HCT116 (cell line): ENCODE data around the gene TLCD3B. TPM values are rescaled to one million over a fixed set of nuclear protein-coding genes. Genes with fewer than 3 reads are reported as not detected.

ENCODE experiments used
- ATAC-seq: fragments of 200-7000 bp; cut with Tn5 transposase; 2 replicates; pipeline ENCODE4 v1.9.1; 2020; ENCODE audit warnings: mild to moderate bottlenecking, moderate library complexity
- BruUV-seq: library from RNA; stranded (reverse); fragments of 400-500 nt; replicated peaks from 2 replicates; lab custom pipeline; 2021; lab: Mats Ljungman, UMichigan
- CTCF ChIA-PET: fragments of 300-600 bp; sonication (Branson Sonifier 250); formaldehyde crosslinking; loops from one replicate; lab custom pipeline; 2021; ENCODE audit warnings: antibody characterized with exemption; lab: Charles Lee
- POLR2A ChIA-PET: fragments of 300-600, 350-600 bp; sonication (Branson Sonifier 250); formaldehyde crosslinking; loops from one replicate; lab custom pipeline; 2021; ENCODE audit warnings: antibody characterized with exemption; lab: Charles Lee
- RAD21 ChIA-PET, 2 experiments: fragments of 300-600 bp; sonication (Branson Sonifier 250); formaldehyde crosslinking; loops; one replicate each; lab custom pipeline; 2023; ENCODE audit warnings: low total read pairs in 2 of 2; ENCODE audit not compliant: uncharacterized antibody in 2 of 2, unreplicated experiment in 2 of 2, low non-redundant PET in 1 of 2; lab: Charles Lee
- DNase-seq: peaks from one replicate; pipeline ENCODE4 v3.0.0-alpha.2; 2010; ENCODE audit warnings: low read depth, low spot score
- H2AFZ ChIP-seq: fragments of 200-600 bp; shearing (Covaris generic), sonication (generic); 2 replicates; pipeline ENCODE4 v1.6.1; 2017; ENCODE audit warnings: low read depth, mixed run types, mixed read lengths, antibody characterized with exemption, low read length; ENCODE audit not compliant: poor library complexity, severe bottlenecking
- H3K27ac ChIP-seq: 2 replicates; pipeline ENCODE4 v1.5.1; 2012; ENCODE audit warnings: low read depth, low read length
- H3K27me3 ChIP-seq: fragments of 200-600 bp; sonication (generic); 2 replicates; pipeline ENCODE4 v1.6.1; 2016; ENCODE audit warnings: mixed run types, low read length, mixed read lengths; ENCODE audit not compliant: insufficient read depth
- H3K36me3 ChIP-seq, 2 experiments: fragments of 200-500 bp in 1 of 2; fragments of 200-600 bp in 1 of 2; sonication (Bioruptor generic) in 1 of 2; sonication (generic) in 1 of 2; 2 replicates each; pipeline versions ENCODE4 v1.5.1 to v1.6.1; 2014 to 2016; ENCODE audit warnings: low read length in 2 of 2, inconsistent platforms in 1 of 2, mixed read lengths in 1 of 2, mixed run types in 1 of 2; ENCODE audit not compliant: insufficient read depth in 2 of 2, control insufficient read depth in 1 of 2
- H3K4me1 ChIP-seq, 2 experiments: fragments of 200-600 bp in 1 of 2; sonication (generic) in 1 of 2; 2 replicates each; pipeline versions ENCODE4 v1.5.1 to v1.6.1; 2012 to 2017; ENCODE audit warnings: low read length in 2 of 2, inconsistent platforms in 1 of 2, mild to moderate bottlenecking in 1 of 2, mixed read lengths in 1 of 2, mixed run types in 1 of 2, moderate library complexity in 1 of 2; ENCODE audit not compliant: insufficient read depth in 2 of 2, control insufficient read depth in 1 of 2
- H3K4me2 ChIP-seq: fragments of 200-600 bp; sonication (generic); 2 replicates; pipeline ENCODE4 v1.6.1; 2017; ENCODE audit warnings: mixed run types, low read length, mixed read lengths
- H3K4me3 ChIP-seq, 2 experiments: fragments of 200-600 bp in 1 of 2; sonication (generic) in 1 of 2; replicated peaks in 1 of 2; 2 replicates each; pipeline ENCODE4 v1.5.1; 2011 to 2016; ENCODE audit warnings: low read length in 2 of 2, control low read depth in 1 of 2, low read depth in 1 of 2, mild to moderate bottlenecking in 1 of 2, mixed read lengths in 1 of 2, mixed run types in 1 of 2
- H3K79me2 ChIP-seq: fragments of 200-600 bp; sonication (generic); 2 replicates; pipeline ENCODE4 v1.6.1; 2017; ENCODE audit warnings: mild to moderate bottlenecking, mixed run types, low read length, moderate library complexity, mixed read lengths; ENCODE audit not compliant: insufficient read depth
- H3K9ac ChIP-seq: fragments of 200-600 bp; sonication (generic); 2 replicates; pipeline ENCODE4 v1.6.1; 2016; ENCODE audit warnings: low read length, mixed read lengths
- H3K9me2 ChIP-seq: fragments of 200-600 bp; sonication (generic), shearing (Covaris generic); 2 replicates; pipeline ENCODE4 v1.6.1; 2017; ENCODE audit warnings: mixed run types, mild to moderate bottlenecking, moderate library complexity; ENCODE audit not compliant: insufficient read depth
- H3K9me3 ChIP-seq, 2 experiments: fragments of 200-500 bp in 1 of 2; fragments of 200-600 bp in 1 of 2; sonication (Bioruptor generic) in 1 of 2; sonication (generic) in 1 of 2; 2 replicates each; pipeline ENCODE4 v1.6.1; 2014 to 2017; ENCODE audit warnings: low read length in 2 of 2, mixed read lengths in 2 of 2, inconsistent platforms in 1 of 2, low read depth in 1 of 2, mild to moderate bottlenecking in 1 of 2, mixed run types in 1 of 2, moderate library complexity in 1 of 2; ENCODE audit not compliant: control insufficient read depth in 1 of 2, insufficient read depth in 1 of 2
- H4K20me1 ChIP-seq: fragments of 200-600 bp; sonication (generic), shearing (Covaris generic); 2 replicates; pipeline ENCODE4 v1.6.1; 2017; ENCODE audit warnings: mixed run types, mild to moderate bottlenecking, moderate library complexity; ENCODE audit not compliant: insufficient read depth
- CTCF ChIP-seq, 3 experiments: fragments of 200-600 bp in 1 of 3; sonication (generic) in 1 of 3; IDR thresholded peaks in 2 of 3; conservative IDR thresholded peaks in 1 of 3; 2 replicates each; pipeline ENCODE4 v1.5.1; 2012 to 2017; ENCODE audit warnings: low read depth in 2 of 3, low read length in 2 of 3, antibody characterized with exemption in 1 of 3, borderline replicate concordance in 1 of 3, control low read depth in 1 of 3, mild to moderate bottlenecking in 1 of 3, mixed read lengths in 1 of 3, mixed run types in 1 of 3, moderate library complexity in 1 of 3; ENCODE audit not compliant: insufficient read depth in 1 of 3
- EZH2phosphoT487 ChIP-seq: fragments of 200-600 bp; IDR thresholded peaks from 2 replicates; pipeline ENCODE4 v1.6.1; 2018; ENCODE audit warnings: antibody characterized with exemption, borderline replicate concordance
- JUND ChIP-seq: IDR thresholded peaks from 2 replicates; pipeline ENCODE4 v1.6.1; 2012
- POLR2A ChIP-seq: IDR thresholded peaks from 2 replicates; pipeline ENCODE4 v1.7.0; 2011; ENCODE audit warnings: borderline replicate concordance; ENCODE audit not compliant: insufficient read depth, insufficient read length; ENCODE audit errors: extremely low read depth
- SIN3A ChIP-seq: IDR thresholded peaks from 2 replicates; pipeline ENCODE4 v1.6.1; 2012; ENCODE audit warnings: low read depth
- ZFX ChIP-seq: fragments of 450-650 bp; IDR thresholded peaks from 2 replicates; pipeline ENCODE4 v1.6.1; 2017
- ZNF274 ChIP-seq: fragments of 200-500 bp; sonication (Bioruptor generic); IDR thresholded peaks from 2 replicates; pipeline ENCODE4 v1.6.1; 2014; ENCODE audit warnings: mild to moderate bottlenecking, low read depth, low read length, inconsistent platforms
- intact Hi-C: fragments of 100-400 bp; cut with micrococcal nuclease; formaldehyde crosslinking; loops from 2 replicates; pipeline ENCODE4 v1.10.0; 2022
- total RNA-seq: library from RNA; stranded (reverse); gene quantifications from one replicate; pipeline ENCODE4 v1.2.1, GENCODE V29; 2021; ENCODE audit not compliant: unreplicated experiment

TLCD3B gene
- total RNA-seq, 1 experiment from 2014 or later, result 1.0 TPM

- TSS peak; percentile 47 for BruUV-seq
- peaks cover 14 to 22% of the 10 kb centered on the region in 2 experiments; a peak in 3 of 4 replicates for H3K4me1 ChIP-seq
- POLR2A ChIA-PET, result interaction anchor here (0.9 kb wide), 1 partner anchor 16 kb away, joined by 3 read pairs; no protein-coding TSS in a partner anchor
- peak overlapping the region; percentile 88 to 99 for H3K4me3 ChIP-seq
- TF ChIP-seq SIN3A (no peak), ZNF274 (no peak), CTCF (IDR thresholded peaks at IDR 0.05 in 2 of 3, conservative IDR thresholded peaks at IDR 0.05 in 1 of 3; ENCODE audit: borderline replicate concordance in 1 of 3, insufficient read depth in 1 of 3, low read depth in 2 of 3, low read length in 2 of 3) (no peak), EZH2phosphoT487 (no peak), POLR2A (no peak), ZFX (0 out of 2 replicates have a peak, but pooled peaks have one; percentile 30), JUND (no peak)
- CTCF ChIA-PET, result interaction anchor here (2.0 kb wide), 1 partner anchor 15 kb away, joined by 6 read pairs; the partner anchor contains the start of gene TBX6
- DNase-seq (no peak), ATAC-seq (peak; percentile 18)
- peak overlapping the region; percentile 80 for H3K27ac ChIP-seq
- peak overlapping the region; percentile 90 for H3K4me2 ChIP-seq
- H3K36me3 ChIP-seq, result peaks cover 23 to 41% of the 10 kb centered on the region in 2 experiments; a peak in 3 of 4 replicates
- no peaks in the 10 kb centered on the region for H3K9me2 ChIP-seq
- H2AFZ ChIP-seq, result no peak overlapping the region
- H3K9ac ChIP-seq, result peak overlapping the region; percentile 97
- RAD21 ChIA-PET, result no interaction called here
- H3K27me3 ChIP-seq, result no peaks in the 10 kb centered on the region
- no peaks in the 10 kb centered on the region for H3K9me3 ChIP-seq
- H3K79me2 ChIP-seq, result peaks cover 61% of the 10 kb centered on the region
- H4K20me1 ChIP-seq, result 0 out of 2 replicates have a peak, but pooled peaks cover 8% of the 10 kb centered on the region
- intact Hi-C loops, result no loop called here
Measured at GRCh38 chr16:30076276-30076791, 45.3 kb upstream of the TLCD3B start.
